ENCODE results near the gene COG3.

Gene COG3

DNA sequence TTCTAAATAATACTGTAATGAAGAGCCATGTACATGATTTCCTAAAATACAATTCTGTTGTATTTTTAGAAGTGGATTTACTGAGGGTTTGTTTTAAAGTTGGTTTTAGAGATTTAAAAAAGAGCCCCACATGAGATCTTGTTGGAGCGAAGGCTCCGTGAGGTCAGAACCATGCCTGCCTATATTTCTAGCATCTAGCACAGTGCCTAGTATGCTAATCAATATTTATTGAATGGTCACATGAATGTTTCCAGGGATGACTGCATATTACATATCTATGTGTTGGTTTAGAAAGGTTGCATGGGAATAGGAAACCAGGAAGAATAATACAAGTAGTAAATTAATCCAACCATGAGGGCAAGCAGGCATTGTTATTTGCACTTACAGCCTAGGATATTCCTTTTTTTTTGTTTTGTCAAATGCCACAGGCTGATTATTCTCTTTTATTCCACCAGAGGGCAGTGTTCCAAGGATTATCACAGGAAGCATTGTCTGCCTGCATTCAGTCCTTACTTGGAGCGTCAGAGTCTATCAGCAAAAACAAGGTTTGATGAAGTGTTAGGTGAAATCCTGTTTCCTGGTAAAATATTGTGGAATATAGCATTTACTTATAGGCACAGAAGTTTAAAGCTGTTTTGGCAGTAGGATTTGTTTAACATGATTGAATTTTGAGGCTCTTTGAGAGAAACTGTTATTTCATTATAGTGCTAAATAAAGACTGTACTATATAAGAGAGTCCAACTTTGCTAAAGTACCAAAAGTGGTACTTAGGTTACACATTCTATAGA lies 46.8 kb downstream of the COG3 start:
- peak; percentile 57 for DNase-seq

DNA sequence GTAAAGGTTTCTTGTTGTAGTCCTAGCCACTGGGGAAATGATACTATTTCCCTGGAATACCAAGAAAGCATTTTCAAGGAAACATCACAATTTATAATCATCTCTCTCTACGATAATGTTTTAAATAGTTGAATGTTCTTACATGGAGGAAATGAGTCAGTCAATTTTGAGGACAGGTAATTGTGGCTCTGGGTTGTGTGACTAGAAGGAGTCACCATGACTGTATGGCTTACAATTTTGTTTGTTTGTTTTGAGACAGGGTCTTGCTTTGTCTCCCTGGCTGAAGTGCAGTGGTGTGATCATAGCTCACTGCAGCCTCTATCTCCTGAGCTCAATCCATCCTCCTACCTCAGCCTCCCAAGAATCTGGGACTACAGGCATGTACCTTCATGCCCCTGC lies 47.4 kb downstream of the COG3 start:
- DNase-seq = no peak

DNA sequence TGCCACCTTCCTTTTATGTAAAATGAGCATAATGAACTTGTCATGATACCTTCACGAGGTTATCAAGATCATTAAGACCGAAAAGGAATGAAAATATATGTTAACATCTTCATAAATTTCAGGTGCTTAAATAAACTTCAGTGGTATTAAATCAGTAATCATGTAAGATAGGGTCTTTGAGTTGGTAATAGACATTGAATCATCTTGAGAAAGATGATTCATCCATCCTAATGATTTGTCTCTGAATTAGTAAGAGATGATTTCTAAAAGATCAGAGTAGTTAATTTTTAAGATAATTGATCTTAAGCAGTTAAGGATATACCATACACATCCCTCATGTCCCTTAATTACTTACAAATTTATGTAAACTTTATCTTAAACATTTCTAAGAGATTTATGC lies 52.0 kb downstream of the COG3 start:
- DNase-seq = no peak

DNA sequence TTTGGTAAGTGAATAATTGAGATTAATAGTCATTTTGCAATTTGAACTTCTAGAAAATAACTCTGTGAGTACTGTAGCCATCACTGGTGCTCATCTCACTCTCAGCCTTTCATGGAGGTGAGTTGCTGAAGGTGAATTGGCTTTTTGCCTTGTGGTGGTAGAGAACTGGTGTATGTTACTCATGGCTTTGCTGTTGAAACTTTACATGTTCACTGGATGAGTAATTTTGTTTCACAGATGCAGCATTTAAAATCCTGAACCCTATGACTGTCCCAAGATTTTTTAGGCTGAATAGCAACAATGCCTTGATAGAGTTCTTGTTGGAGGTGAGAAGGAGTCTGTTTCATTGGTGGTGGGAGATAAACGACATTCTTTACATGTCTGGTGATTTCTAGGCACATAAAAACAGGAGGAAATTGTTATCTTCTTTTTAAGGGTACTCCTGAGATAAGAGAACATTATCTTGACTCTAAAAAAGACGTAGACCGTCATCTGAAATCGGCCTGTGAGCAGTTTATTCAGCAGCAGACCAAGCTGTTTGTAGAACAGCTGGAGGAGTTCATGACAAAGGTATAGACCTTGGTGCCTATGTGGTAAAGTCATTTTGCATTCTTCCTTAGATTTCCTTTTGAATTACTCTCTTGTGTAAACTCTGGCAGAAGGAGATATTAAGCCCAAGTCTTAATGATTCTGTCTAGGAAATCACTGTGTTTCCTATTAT lies 53.9 kb downstream of the COG3 start:
- no peak for DNase-seq

DNA sequence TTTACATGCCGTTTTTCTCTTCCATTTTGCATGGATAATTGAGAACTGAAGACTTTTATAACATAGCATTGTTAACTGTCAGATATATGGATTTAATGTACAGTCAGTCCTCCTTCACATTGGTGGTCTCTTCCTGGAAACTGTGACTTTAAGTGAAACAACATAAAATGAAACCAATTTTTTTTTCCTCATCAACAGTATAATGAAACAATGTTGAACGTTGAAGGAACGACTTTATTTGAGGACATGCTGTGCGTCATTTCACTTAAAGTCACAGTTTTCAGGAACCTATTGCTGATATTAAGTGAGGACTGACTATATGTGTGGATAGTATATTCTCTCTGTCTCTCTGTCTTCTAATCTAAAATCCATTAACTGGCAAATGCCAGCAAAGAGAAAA lies 54.8 kb downstream of the COG3 start:
- DNase-seq = no peak

DNA sequence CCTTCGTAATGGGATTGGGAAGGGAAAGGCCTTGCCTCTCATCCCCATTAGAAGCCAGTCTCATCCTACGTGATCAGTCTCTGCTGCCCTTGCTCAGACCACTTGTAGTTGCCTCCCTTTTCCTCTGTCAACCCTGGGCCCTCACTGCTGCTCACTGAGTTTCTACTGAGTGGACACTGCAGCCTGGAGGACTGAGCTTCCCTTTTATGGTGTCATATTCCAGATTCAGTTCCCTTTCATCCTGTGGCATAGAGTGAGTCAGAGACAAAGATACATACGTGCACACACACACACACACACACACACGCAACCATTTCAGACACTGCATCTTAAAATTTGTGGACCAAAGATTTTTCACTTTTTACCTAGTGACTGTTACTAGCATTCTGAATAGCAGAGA lies 56.6 kb downstream of the COG3 start:
- DNase-seq = no peak

DNA sequence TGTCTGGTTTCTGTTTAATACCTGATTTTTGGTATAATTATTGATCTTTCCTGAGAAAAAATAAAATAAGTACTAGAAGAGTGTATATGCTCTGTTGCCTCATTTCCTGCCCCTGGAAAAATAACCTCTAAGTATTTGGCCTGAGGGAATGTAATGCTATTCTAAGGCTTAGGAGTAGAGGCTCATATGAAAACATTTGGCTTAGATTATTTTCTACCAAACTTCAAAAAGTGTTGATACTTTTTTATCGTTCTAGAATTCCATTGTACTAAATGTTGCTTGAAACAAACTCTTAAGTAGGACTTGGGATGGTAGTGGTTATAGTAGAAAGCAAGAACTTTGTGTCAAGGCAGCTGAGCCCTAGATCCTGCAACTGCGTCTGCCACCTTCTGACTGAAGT lies 57.8 kb downstream of the COG3 start:
- DNase-seq = no peak

DNA sequence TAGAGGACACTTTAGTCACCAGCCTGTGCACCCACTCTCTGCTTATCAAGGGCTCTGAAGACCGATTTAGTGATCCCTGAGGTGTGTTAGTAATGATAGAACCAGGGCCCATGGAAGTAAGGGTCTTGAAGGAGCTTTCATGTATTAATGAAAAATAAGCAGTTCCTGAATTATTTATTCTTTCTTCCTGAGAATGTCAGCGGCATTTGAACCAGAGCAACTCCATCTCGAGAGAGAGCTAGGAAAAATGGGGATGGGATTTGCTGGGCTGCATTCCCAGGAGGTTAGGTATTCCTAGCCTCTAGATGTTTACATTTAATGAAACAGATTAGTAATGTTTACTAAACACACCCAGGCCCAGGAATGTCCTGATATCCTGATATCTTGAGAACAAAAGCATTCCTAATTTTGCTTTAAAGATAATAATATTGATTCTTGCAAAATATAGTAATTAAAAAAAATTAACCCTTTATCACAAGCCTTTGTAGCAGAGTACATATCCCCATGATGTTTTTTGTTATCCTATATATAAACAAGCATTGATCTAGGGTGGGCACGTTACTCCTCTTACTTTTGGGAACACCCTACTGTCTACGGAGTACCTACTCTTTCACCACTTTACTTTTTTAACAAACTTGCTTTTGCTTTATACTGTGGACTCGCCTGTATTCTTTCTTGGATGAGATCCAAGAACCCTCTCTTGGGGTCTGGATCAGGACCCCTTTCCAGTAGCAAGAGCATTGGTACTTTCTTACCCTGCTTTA lies 63.1 kb downstream of the COG3 start:
- no peak for DNase-seq

DNA sequence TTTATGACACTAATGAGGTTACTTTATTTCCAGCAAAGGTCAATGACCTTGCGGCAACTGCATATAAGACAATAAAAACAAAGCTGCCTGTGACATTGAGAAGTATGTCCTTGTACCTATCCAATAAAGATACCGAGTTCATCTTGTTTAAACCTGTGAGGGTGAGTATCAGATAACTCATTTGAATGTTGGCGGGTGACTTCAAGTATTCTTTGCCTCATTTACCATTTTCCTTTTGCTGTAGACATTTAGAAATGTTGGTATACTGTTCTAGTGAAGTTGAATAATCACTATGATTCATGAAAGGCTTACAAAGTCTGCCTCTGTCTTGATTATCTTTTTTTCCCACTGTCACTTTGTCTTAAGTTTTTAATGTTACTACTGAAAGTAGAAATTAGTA lies 65.0 kb downstream of the COG3 start:
- DNase-seq = no peak

DNA sequence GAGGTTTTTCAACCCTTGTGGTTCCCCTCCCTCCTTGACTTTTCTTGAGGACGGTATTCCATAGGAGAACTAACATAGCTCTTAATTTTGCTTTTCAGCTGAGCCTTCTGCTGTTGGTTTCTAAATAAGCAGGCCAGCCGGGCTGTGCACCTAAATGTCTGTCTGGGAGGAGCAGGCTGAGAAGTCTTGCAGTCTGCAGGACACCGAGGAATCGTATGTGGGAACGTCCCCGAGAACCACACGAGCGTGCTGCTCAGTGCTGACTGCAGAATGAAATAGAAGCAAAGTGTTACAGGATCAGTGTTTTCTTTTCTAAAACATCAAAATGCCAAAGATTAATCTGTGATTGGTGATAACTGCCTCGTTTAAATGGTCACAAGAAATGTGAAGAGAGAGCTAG lies 69.9 kb downstream of the COG3 start:
- no peak for DNase-seq

DNA sequence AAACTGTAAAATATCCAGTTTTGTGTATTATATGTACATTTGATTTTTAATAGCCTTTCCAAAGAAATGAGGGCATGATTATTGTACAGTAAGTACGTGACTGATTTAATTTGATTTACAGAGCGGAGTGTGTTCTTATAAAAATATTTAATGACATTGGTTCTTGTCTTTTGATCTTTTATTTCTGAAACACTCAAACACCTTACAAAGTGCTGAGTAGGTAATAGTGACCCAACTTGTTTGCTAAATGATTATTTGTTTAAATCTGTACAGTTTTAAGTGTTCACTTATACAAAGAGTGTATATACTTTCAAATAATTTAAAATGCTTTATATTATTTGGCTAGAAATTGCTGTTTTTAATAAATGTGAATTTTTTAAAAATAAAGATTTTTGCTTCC lies 71.5 kb downstream of the COG3 start:
- DNase-seq = no peak

DNA sequence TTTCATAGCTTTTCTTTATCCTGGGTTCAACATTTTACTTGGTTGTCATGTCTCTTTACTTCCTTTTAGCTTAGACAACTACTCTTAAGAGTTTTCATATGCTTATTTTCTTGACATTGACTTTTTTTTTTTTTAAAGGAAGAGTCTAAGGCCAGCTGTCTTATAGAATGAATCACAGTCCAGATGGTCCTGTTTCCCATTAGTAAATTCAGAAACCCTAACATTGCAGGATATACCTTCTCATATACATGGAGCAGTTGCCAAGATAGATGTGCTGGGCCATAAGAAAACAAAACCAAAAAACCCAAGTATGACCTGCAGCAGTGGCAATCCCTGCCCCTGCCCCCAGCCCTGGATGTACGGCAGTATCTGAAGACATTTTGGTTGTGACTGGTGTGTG lies 72.8 kb downstream of the COG3 start:
- no peak for DNase-seq

DNA sequence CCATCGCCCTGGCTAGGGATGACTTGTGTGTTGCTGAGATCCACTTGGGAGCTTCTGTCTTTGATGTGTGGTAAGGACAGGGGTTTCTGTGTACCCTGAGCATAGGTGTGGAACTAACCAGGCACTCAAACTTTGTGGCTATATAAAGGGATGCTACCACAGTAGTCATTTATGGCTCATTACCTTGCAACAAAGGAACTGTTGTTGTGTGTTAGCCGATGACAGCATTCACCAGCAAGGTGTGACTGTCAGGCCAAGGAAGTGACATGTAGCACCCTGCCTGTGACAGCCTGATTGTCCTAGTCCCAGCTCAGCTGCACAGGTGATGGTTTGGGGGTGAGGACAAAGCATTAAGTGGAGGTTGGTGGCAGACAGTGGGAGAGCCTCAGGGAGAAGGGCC lies 73.6 kb downstream of the COG3 start:
- DNase-seq = no peak

DNA sequence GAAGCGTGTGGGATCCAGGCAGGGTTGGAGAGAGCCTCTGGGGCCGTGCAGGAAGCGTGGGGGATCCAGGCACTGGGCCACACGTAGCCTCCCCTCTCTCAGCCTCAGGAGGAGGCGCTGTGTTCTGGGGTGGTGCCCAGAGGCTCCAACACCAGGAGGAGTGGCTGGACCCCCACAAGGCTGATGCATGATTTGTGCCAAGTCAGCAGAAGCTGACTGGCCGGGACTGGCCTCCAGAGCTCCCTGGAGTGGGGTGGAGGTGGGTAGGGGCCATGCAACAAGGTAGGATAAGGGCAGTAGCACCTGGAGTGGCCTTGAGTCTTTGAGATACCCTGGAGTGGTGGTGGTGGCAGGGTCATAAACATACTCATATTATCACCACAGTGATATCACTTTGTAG lies 75.5 kb downstream of the COG3 start:
- no peak for DNase-seq

DNA sequence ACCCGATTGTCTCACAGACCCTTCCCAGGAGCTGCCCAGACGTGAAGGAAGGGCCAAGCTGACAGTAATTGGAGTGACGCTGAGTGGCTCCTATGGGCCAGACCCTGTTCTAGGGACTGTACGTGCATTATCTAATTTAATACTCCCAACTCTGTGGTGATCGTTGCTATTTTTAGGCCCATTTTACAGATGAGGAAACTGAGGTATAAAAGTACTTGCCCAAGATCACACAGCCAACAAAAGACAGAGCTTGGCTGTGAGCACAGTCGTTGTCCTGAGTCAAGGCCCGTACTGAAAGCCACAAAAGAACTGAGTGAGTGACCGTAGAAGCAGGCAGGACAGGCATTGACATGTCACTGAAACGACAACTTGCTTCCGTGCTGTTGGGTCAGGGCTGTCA lies 76.1 kb downstream of the COG3 start:
- no peak for DNase-seq

DNA sequence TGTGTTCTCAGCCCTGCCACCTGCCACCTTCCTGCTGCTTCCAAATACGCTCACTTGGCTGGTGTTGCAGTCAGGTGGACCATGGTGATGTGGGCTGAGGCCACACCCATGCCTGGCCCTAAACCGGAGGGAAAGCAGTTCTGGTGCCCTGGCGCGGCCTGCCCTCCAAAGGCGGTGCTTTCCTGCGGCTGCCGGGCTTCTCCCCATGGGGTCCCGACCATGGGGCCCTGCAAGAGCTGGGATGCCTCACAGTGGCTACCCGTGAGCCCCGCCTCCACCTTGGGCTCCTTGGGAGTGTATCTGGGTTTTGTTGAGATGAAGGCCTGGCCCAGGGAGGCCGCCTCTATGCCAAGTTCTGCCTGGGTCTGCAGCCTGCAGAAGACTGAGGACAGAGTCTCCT lies 77.1 kb downstream of the COG3 start:
- no peak for DNase-seq

DNA sequence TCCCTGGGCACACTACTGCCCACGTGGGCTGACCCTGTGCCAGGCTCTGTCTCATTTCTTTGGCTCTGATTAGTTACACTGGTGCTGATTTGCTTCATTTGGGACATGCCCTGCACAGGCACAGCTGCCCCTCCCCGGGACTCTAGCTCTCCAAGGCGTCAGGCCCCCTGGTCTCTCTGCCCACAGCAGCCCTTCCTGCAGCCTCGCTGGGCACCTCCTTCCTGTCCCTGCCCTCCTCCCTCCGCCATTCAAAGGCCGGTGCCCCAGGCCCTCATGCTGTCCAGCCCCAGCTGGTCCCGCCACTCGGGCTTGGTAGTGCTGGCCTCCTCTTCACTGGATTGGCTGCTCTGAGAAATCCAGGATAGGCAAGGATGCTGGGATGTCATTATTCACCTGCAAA lies 77.7 kb downstream of the COG3 start:
- no peak for DNase-seq

DNA sequence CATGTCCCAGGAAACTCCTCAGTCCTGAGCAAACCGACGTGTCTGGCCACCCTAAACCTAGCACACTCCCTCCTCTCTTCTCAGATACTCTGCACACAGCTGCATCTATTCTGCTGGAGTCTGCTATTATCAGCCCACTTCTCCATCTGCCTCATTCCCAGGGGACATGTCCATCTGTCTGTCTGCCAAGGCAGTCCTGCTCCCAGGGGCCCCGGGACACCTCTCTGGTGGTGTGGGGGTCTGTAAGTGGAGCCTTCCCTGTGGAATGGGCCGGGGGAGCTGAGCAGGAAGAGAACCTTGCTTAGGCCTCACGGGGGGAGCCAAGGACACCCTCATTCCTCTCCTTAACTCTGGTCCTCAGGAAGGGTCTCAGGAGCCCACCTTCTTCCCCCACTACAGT lies 78.1 kb downstream of the COG3 start:
- DNase-seq = no peak

DNA sequence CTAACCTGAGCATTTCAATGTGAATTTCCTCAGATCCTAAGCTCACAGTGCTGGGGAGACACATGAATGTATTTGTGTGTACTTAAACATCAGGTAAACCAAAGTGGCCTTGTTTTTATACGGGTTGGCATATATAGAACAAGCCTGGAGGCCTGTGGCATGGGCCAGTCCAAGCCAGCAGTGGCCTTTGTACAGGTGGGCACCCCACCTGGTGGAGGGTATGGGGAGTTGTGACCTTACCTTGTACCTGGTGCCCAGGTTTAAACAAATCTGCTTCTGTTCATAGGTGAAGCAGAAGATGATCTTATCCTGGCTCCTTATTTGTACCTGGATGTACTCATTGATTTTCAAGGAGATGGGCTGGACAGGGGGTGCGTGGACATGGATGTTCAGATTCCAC lies 79.8 kb downstream of the COG3 start:
- DNase-seq = no peak

DNA sequence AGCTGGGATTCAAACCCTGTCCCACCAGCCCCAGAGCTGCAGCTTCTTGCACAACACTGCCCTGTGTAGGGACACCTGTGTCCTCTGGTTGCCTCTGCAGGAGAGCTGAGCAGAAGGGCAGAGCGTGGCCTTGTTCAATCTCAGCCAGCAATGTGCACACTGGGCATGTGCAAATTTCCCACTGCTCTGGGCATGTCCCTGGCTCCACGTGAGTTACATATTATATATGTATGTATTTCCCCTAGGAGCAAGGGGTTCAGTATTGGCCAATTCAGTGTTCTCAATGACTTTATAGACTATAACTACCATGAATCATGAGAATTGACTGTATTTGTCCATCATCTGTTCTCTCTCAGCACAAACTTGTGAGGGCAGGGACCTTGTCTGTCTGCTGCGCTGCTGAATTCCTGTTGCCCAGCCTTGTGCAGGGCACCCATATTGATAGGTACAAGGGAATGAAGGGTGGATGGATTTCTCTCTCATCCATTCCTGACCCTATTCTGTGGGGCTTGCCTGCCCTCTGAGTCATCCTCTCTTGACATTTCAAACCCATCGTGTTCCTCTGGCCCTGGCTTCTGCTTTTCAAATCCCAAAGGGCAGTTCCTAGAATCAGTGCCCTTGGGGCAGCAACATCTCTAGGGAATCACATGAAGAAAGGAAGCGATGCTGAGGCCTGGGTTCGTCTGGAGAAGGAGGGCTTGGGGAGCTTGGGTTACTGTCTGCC lies 81.1 kb downstream of the COG3 start:
- DNase-seq = no peak

DNA sequence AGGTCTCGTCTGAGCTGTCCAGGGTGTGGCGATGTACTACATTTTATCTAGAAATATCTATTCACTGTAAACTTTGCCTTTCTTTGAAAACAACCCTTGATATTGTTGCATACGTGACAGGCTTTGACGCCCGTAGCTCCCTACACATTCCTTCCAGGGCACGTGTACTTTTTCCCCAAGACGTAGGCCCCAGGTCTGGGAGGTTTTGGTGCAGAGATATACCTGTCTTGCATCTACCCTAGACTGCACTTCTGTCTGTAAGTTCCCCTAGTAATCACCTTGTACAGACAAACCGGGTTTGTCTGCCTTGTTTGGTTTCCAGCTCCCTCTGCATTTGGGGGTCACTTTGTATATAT lies 81.6 kb downstream of the COG3 start:
- DNase-seq = no peak

DNA sequence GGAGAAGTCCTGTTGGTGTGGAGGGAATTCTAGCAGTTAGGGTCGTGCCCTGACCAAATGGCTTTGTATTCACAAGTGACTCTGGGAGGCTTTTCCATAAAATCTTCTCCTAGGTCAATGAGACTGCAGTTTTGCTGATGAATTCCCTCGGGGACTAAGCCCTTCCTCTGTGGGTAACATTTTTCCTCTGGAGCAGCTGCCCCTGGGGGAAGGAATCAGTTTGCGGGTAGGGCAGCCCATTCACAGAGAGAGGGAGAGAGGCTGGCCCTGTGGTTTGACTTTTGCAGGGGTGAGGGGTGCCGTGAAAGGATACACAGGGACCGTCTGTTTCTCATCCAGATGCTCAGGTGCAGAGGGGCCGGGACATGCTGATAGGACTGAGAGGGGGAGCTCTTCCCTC lies 83.5 kb downstream of the COG3 start:
- DNase-seq = no peak

DNA sequence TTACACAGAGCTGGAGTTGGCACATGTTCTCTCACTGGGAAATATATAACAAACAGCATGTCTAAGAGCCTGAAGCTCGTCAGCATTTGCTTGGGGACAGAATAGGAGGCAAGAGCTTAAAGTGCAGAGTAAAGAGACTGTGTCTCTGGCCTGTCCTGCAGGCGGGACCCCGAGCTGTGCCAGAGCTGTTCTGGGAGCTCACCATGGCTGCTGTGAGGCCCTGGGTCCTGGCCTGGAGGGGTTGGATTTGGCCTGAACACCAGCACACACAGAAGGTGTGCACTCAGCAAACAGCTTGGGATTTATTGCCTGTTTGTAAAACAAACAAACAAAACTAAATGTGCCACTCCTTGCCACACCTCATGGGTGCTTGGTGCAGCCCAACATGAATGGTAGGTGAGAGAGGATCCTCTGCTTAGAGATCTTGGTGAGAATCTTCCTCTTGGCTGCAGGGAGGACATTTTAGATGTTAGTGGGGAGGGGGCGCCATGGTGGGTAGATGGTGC lies 89.9 kb downstream of the COG3 start:
- no peak for DNase-seq

All from NCI-H1694 (cell line).